Lung (tissue), 12 donors: ENCODE measurements around the gene LARP1B. TPM values are rescaled to one million over a fixed set of nuclear protein-coding genes. Genes with fewer than 3 reads are reported as not detected.

ENCODE experiments used
- ATAC-seq: fragments of 200-7000 bp; cut with Tn5 transposase; one replicate; pipeline ENCODE4 v1.9.1; 2020; ENCODE audit warnings: moderate number of reproducible peaks; ENCODE audit not compliant: insufficient read depth, low FRiP score
- DNase-seq, 3 donors: peaks; one replicate each; pipeline ENCODE4 v3.0.0-alpha.2; 2013 to 2017
- H3K27ac ChIP-seq, 2 donors: one replicate each; pipeline ENCODE4 v1.5.1; 2013; ENCODE audit warnings: mild to moderate bottlenecking in 2 of 2, moderate library complexity in 2 of 2, control low read depth in 1 of 2, inconsistent platforms in 1 of 2, low read depth in 1 of 2, low read length in 1 of 2
- H3K27me3 ChIP-seq, 3 donors: one replicate each; pipeline ENCODE4 v1.5.1; 2013; ENCODE audit warnings: low read length in 2 of 3; ENCODE audit not compliant: control insufficient read depth in 3 of 3, insufficient read depth in 3 of 3
- H3K36me3 ChIP-seq, 4 donors: one replicate each; pipeline ENCODE4 v1.5.1; 2013; ENCODE audit warnings: low read length in 4 of 4, mild to moderate bottlenecking in 1 of 4, moderate library complexity in 1 of 4; ENCODE audit not compliant: control insufficient read depth in 4 of 4, insufficient read depth in 4 of 4
- H3K4me1 ChIP-seq, 5 donors: one replicate each; pipeline ENCODE4 v1.5.1; 2013; ENCODE audit warnings: low read length in 5 of 5, mild to moderate bottlenecking in 2 of 5, moderate library complexity in 1 of 5; ENCODE audit not compliant: control insufficient read depth in 5 of 5, insufficient read depth in 5 of 5
- H3K4me3 ChIP-seq: one replicate; pipeline ENCODE4 v1.5.1; 2013; ENCODE audit warnings: mild to moderate bottlenecking, control low read depth, moderate library complexity
- H3K9ac ChIP-seq, 2 donors: one replicate each; pipeline ENCODE4 v1.5.1; 2013; ENCODE audit warnings: low read length in 2 of 2, control low read depth in 1 of 2; ENCODE audit not compliant: insufficient read depth in 1 of 2
- H3K9me3 ChIP-seq, 4 donors: one replicate each; pipeline ENCODE4 v1.5.1; 2013; ENCODE audit warnings: low read length in 3 of 4, mild to moderate bottlenecking in 1 of 4, moderate library complexity in 1 of 4; ENCODE audit not compliant: control insufficient read depth in 4 of 4, insufficient read depth in 3 of 4
- WGBS, 2 donors: extraction: QIAGEN DNeasy Blood & Tissue Kit; methylation state at CpG; one replicate each; pipeline ENCODE4 v1.1.7; 2013; 5-methylcytosine and 5-hydroxymethylcytosine counted together
- polyA plus RNA-seq, 2 donors: library from polyadenylated mRNA; stranded (reverse); fragments of 200-250 nt; gene quantifications; one replicate each; pipeline ENCODE4 v1.2.1, GENCODE V29; 2013
- total RNA-seq, 2 donors: library from RNA; depleted of rRNA in 1 of 2; stranded (reverse); fragments of >200 nt in 1 of 2; gene quantifications; one replicate each; pipeline ENCODE4 v1.2.1, GENCODE V29; 2014 to 2021
- TF ChIP-seq, protein P1 (sequence below): IDR thresholded peaks from 2 replicates; pipeline ENCODE4 v1.5.1; 2012; ENCODE audit warnings: mild to moderate bottlenecking; ENCODE audit errors: control extremely low read depth, extremely low read depth
- donor health status: control.
- donor health status: control.
- donor health status: Bipolar disorder and iron deficiency.
- donor health status: healthy.
- donor health status: DM: yes; HTN: yes; CAD: no.

The LARP1B gene
- total and polyA plus RNA-seq, 4 donors = 10.6 to 27.9 (median 15.0) TPM

GRCh38 chr4:128159967-128160366 lies 98.9 kb downstream of the LARP1B start:
- 70 to 75% methylated on average over 2 of the region's 2 CpGs for WGBS, 2 donors
- peaks cover 0 to 4% (median 0%) of the 10 kb centered on the region in 4 donors for H3K9me3 ChIP-seq
- no peaks in the 10 kb centered on the region for H3K4me1 ChIP-seq
- no peak overlapping the region for H3K4me3 ChIP-seq
- H3K36me3 ChIP-seq = peaks cover 0 to 9% (median 6%) of the 10 kb centered on the region in 4 donors
- no peak overlapping the region for H3K27ac ChIP-seq
- ATAC-seq (no peak), DNase-seq (peak; percentile 13 to 24 (median 15))
- no peaks in the 10 kb centered on the region for H3K27me3 ChIP-seq
- H3K9ac ChIP-seq = no peak overlapping the region
- TF ChIP-seq, protein P1, sequence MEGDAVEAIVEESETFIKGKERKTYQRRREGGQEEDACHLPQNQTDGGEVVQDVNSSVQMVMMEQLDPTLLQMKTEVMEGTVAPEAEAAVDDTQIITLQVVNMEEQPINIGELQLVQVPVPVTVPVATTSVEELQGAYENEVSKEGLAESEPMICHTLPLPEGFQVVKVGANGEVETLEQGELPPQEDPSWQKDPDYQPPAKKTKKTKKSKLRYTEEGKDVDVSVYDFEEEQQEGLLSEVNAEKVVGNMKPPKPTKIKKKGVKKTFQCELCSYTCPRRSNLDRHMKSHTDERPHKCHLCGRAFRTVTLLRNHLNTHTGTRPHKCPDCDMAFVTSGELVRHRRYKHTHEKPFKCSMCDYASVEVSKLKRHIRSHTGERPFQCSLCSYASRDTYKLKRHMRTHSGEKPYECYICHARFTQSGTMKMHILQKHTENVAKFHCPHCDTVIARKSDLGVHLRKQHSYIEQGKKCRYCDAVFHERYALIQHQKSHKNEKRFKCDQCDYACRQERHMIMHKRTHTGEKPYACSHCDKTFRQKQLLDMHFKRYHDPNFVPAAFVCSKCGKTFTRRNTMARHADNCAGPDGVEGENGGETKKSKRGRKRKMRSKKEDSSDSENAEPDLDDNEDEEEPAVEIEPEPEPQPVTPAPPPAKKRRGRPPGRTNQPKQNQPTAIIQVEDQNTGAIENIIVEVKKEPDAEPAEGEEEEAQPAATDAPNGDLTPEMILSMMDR = no peak

DNA sequence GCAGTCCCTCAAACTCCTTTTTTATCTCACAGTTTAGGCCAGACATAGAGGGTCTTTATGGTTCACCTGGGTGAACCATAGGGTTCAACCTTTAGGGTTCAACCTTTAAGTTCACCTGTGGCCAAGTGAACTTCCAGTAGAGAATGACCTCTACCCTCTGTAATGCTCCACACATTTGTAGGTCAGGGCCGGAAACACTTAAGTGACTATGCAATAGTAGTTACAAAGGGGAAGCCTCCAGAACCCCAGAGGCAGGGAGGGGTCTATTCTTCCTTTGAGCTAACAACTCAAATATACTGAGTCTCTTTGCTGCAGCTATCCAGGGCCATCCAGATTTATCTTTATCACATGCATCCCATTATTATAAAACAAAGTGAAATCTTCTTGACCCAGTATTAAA lies 100.0 kb downstream of the LARP1B start:
- no peaks in the 10 kb centered on the region for H3K27me3 ChIP-seq
- no peak overlapping the region for H3K4me3 ChIP-seq
- H3K9ac ChIP-seq = no peak overlapping the region
- H3K9me3 ChIP-seq = peaks cover 0 to under 1% (median 0%) of the 10 kb centered on the region in 4 donors
- H3K36me3 ChIP-seq = peaks cover 0 to 2% (median under 1%) of the 10 kb centered on the region in 4 donors
- H3K27ac ChIP-seq = no peak overlapping the region
- DNase-seq = no peak
- H3K4me1 ChIP-seq = no peaks in the 10 kb centered on the region
- TF ChIP-seq, protein P1 = no peak
- no peak for ATAC-seq
- 41 to 72% methylated on average over 1 of the region's 1 CpG for WGBS, 2 donors

DNA sequence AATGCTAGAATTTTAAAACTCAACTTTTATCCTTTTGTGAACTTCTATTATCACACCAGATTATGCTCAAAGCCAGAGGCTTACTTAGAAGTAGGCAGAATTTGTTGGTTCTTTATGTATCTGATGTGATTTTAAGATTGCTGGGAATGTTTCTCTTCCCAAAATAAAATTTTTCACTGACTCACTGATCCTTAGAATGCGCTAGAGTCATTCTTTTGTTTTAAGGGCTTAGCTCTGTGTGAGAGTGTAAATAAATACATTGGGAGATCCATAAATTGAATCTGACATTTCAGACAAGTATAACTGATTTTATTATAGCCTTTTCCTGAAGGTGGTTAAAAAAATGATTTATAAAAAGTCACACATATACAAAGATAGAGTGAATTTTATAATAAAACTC lies 101.3 kb downstream of the LARP1B start:
- TF ChIP-seq, protein P1 = no peak
- Histone ChIP-seq H3K9me3 (no peaks in the 10 kb centered on the region), H3K36me3 (no peaks in the 10 kb centered on the region), H3K27ac (no peak overlapping the region), H3K9ac (no peak overlapping the region), H3K27me3 (no peaks in the 10 kb centered on the region), H3K4me1 (no peaks in the 10 kb centered on the region), H3K4me3 (no peak overlapping the region)
- ATAC-seq (no peak), DNase-seq (no peak)
- WGBS, 2 donors = 84 to 94% methylated on average over 1 of the region's 1 CpG
